Measurements from ENCODE around the gene SRPK1. TPM values are rescaled to one million over a fixed set of nuclear protein-coding genes. Genes with fewer than 3 reads are reported as not detected.

SRPK1 gene
- 10 to 100 TPM; 21.8 to 34.9 (median 30.5) TPM for total RNA-seq
- 1 to 10 TPM; 8.8 to 9.8 TPM for polyA plus RNA-seq

- no peak for FAIRE-seq
- peak; percentile 87 to 94 (median 92) for ATAC-seq
- no peaks in the 10 kb centered on the region for H3K36me3 ChIP-seq
- intact Hi-C loops (cut with DNase I): no loop called here
- H3K9me3 ChIP-seq: no peaks in the 10 kb centered on the region
- TF ChIP-seq CTCF (IDR thresholded peaks at IDR 0.05): no peak
- H3K27ac ChIP-seq: peak within 1 kb of the TSS; percentile 65 to 86 (median 79)
- peak; percentile 88 to 97 (median 92) for DNase-seq
- no peaks in the 10 kb centered on the region for H3K27me3 ChIP-seq
- 0 to 1% methylated on average over 57 to 69 of the region's 69 CpGs for WGBS, 2 donors
- peak within 1 kb of the TSS; percentile 69 to 92 (median 82) for H3K4me3 ChIP-seq
- peaks cover 0 to 18% (median 12%) of the 10 kb centered on the region in 3 donors for H3K4me1 ChIP-seq
Observed at GRCh38 chr6:35920793-35921732, at the start of gene SRPK1. SRPK1 (minus strand) TSS chr6:35921098; CDS start chr6:35921056, 42 bp downstream.

GRCh38 chr6:35970181-35970580 is 49.3 kb upstream of the SRPK1 start:
- DNase-seq: no peak
- intact Hi-C loops (cut with DNase I): no loop called here
- 85 to 87% methylated on average over 4 of the region's 4 CpGs for WGBS, 2 donors
- no peak for FAIRE-seq
- Histone ChIP-seq H3K27ac (no peak overlapping the region), H3K4me3 (no peak overlapping the region), H3K9me3 (no peaks in the 10 kb centered on the region), H3K27me3 (no peaks in the 10 kb centered on the region), H3K4me1 (peaks cover 0 to 13% (median 0%) of the 10 kb centered on the region in 3 donors), H3K36me3 (no peaks in the 10 kb centered on the region)
- no peak for ATAC-seq
- no peak for TF ChIP-seq CTCF (IDR thresholded peaks at IDR 0.05)

- Histone ChIP-seq H3K4me1 (peaks cover 0 to 13% (median 0%) of the 10 kb centered on the region in 3 donors), H3K4me3 (no peak overlapping the region), H3K27ac (no peak overlapping the region), H3K36me3 (no peaks in the 10 kb centered on the region), H3K9me3 (no peaks in the 10 kb centered on the region), H3K27me3 (no peaks in the 10 kb centered on the region)
- FAIRE-seq: no peak
- intact Hi-C loops (cut with DNase I): no loop called here
- TF ChIP-seq CTCF (IDR thresholded peaks at IDR 0.05): no peak
- ATAC-seq: no peak
- no peak for DNase-seq
Observed at GRCh38 chr6:35969646-35970045, 48.7 kb upstream of the SRPK1 start.

- TF ChIP-seq CTCF (IDR thresholded peaks at IDR 0.05): no peak
Observed at GRCh38 chr6:35968821-35969220, 47.9 kb upstream of the SRPK1 start.

More at GRCh38 chr6:35968821-35969220, 47.9 kb upstream of the SRPK1 start:
- Histone ChIP-seq H3K36me3 (no peaks in the 10 kb centered on the region), H3K4me3 (no peak overlapping the region), H3K27ac (no peak overlapping the region), H3K4me1 (peaks cover 0 to 13% (median 0%) of the 10 kb centered on the region in 3 donors), H3K27me3 (no peaks in the 10 kb centered on the region), H3K9me3 (no peaks in the 10 kb centered on the region)
- intact Hi-C loops (cut with DNase I): no loop called here
- 82 to 91% methylated on average over 4 of the region's 4 CpGs for WGBS, 2 donors
- ATAC-seq (no peak), DNase-seq (no peak), FAIRE-seq (no peak)
